ENCODE results near the gene HSD3B1. TPM values are rescaled to one million over a fixed set of nuclear protein-coding genes. Genes with fewer than 3 reads are reported as not detected.

HSD3B1 gene
- total RNA-seq, 1 experiment from 2014 or later = not detected

- TF ChIP-seq, protein P1, sequence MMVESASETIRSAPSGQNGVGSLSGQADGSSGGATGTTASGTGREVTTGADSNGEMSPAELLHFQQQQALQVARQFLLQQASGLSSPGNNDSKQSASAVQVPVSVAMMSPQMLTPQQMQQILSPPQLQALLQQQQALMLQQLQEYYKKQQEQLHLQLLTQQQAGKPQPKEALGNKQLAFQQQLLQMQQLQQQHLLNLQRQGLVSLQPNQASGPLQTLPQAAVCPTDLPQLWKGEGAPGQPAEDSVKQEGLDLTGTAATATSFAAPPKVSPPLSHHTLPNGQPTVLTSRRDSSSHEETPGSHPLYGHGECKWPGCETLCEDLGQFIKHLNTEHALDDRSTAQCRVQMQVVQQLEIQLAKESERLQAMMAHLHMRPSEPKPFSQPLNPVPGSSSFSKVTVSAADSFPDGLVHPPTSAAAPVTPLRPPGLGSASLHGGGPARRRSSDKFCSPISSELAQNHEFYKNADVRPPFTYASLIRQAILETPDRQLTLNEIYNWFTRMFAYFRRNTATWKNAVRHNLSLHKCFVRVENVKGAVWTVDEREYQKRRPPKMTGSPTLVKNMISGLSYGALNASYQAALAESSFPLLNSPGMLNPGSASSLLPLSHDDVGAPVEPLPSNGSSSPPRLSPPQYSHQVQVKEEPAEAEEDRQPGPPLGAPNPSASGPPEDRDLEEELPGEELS (CRISPR knock-in tag; IDR thresholded peaks at IDR 0.05) = no peak
- TF ChIP-seq EMX1 (CRISPR knock-in tag; IDR thresholded peaks at IDR 0.05) (no peak), ZNF219 (CRISPR knock-in tag; IDR thresholded peaks at IDR 0.05; ENCODE audit: borderline replicate concordance) (no peak), NR2C2 (CRISPR knock-in tag; IDR thresholded peaks at IDR 0.05) (no peak), TEAD1 (CRISPR knock-in tag; IDR thresholded peaks at IDR 0.05) (no peak), GTF2I (CRISPR knock-in tag; conservative IDR thresholded peaks at IDR 0.05) (no peak)
- TF ChIP-seq, protein P2, sequence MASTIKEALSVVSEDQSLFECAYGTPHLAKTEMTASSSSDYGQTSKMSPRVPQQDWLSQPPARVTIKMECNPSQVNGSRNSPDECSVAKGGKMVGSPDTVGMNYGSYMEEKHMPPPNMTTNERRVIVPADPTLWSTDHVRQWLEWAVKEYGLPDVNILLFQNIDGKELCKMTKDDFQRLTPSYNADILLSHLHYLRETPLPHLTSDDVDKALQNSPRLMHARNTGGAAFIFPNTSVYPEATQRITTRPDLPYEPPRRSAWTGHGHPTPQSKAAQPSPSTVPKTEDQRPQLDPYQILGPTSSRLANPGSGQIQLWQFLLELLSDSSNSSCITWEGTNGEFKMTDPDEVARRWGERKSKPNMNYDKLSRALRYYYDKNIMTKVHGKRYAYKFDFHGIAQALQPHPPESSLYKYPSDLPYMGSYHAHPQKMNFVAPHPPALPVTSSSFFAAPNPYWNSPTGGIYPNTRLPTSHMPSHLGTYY (CRISPR knock-in tag; IDR thresholded peaks at IDR 0.05) = no peak
These were observed 24.2 kb upstream of the HSD3B1 start (continued) for GRCh38 chr1:119482517-119483425.

GRCh38 chr1:119483441-119484200 is 23.4 kb upstream of the HSD3B1 start:
- TF ChIP-seq NFE2L1 (CRISPR knock-in tag; IDR thresholded peaks at IDR 0.05) = no peak
- no peak for TF ChIP-seq CREM (CRISPR knock-in tag; IDR thresholded peaks at IDR 0.05)
- no peak for TF ChIP-seq IRF2 (CRISPR knock-in tag; IDR thresholded peaks at IDR 0.05; ENCODE audit: borderline replicate concordance, low read depth)
- TF ChIP-seq, protein P2 (CRISPR knock-in tag; IDR thresholded peaks at IDR 0.05) = no peak
- TF ChIP-seq SOX15 (CRISPR knock-in tag; IDR thresholded peaks at IDR 0.05) = no peak
- TF ChIP-seq ATF1 (CRISPR knock-in tag; IDR thresholded peaks at IDR 0.05) = no peak
- no peak for TF ChIP-seq PRDM15 (CRISPR knock-in tag; IDR thresholded peaks at IDR 0.05)
- TF ChIP-seq RELA (CRISPR knock-in tag; IDR thresholded peaks at IDR 0.05; ENCODE audit: borderline replicate concordance) = no peak
- no peak for TF ChIP-seq TCF7 (CRISPR knock-in tag; IDR thresholded peaks at IDR 0.05; ENCODE audit: low read depth)
- TF ChIP-seq NR1H2 (CRISPR knock-in tag; IDR thresholded peaks at IDR 0.05) = no peak
- DNase-seq (ENCODE audit: low spot score) (no peak), ATAC-seq (no peak)
- Mint-ChIP-seq H3K36me3 (no peaks in the 10 kb centered on the region), H3K4me1 (peaks cover 14% of the 10 kb centered on the region), H3K27ac (0 out of 2 replicates have a peak overlapping the region, but pooled peaks have one; percentile 3), H3K4me3 (no peak overlapping the region), H3K9me3 (no peaks in the 10 kb centered on the region), H3K27me3 (ENCODE audit: low read depth) (peaks cover 3% of the 10 kb centered on the region; the same call in 1 of the 2 replicates)
- ChIA-PET CTCF (interaction anchor here (1.2 to 1.4 kb wide), 2 partner anchors 34 to 60 kb away, joined by 4 read pairs; no protein-coding TSS in a partner anchor), POLR2A (no interaction called here)

All from WTC11 (cell line).